ENCODE measurements around the gene COX7B2.

DNA sequence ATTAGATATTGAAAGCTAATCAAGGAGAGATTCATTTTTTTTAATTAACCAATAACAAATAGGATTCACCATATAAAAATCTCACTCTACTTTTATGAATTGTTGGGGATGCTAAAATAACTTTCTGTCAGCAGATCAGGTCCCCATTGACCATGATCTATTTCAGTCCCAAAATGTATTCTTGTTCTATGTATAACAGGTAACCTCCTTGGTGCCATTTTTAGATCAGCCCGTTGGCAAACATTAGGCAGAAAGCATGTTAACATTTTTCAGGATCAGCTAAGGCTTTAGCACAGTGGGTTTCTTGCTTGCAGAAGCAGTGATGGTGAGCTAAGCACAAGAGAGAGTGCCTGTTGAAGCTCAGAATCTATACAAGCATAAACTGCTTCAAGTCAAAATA, 40.8 kb upstream of the COX7B2 start:
- TF ChIP-seq, protein P1, sequence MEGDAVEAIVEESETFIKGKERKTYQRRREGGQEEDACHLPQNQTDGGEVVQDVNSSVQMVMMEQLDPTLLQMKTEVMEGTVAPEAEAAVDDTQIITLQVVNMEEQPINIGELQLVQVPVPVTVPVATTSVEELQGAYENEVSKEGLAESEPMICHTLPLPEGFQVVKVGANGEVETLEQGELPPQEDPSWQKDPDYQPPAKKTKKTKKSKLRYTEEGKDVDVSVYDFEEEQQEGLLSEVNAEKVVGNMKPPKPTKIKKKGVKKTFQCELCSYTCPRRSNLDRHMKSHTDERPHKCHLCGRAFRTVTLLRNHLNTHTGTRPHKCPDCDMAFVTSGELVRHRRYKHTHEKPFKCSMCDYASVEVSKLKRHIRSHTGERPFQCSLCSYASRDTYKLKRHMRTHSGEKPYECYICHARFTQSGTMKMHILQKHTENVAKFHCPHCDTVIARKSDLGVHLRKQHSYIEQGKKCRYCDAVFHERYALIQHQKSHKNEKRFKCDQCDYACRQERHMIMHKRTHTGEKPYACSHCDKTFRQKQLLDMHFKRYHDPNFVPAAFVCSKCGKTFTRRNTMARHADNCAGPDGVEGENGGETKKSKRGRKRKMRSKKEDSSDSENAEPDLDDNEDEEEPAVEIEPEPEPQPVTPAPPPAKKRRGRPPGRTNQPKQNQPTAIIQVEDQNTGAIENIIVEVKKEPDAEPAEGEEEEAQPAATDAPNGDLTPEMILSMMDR (IDR thresholded peaks at IDR 0.05), result no peak
- no peak for TF ChIP-seq POLR2A (IDR thresholded peaks at IDR 0.05)

Measured in esophagus squamous epithelium (tissue), 4 donors.